GM18505 (cell line): Measurements from ENCODE around the gene SPRR2D.
"Not testable (repeated sequence)": the region's sequence is repeated elsewhere in the genome, so short reads cannot be mapped to it uniquely, and the experiment has no call there.

Source experiments
- ATAC-seq: cut with Tn5 transposase; IDR thresholded peaks from one replicate; pipeline ENCODE4 v1.9.1; 2021; ENCODE audit not compliant: unreplicated experiment
- POLR2A ChIP-seq: IDR thresholded peaks from 4 replicates; pipeline ENCODE4 v1.6.1; 2011; ENCODE audit warnings: borderline replicate concordance; ENCODE audit not compliant: insufficient read depth, insufficient read length; ENCODE audit errors: extremely low read depth

The SPRR2D gene

GRCh38 chr1:153030895-153031294 is 10.0 kb downstream of the SPRR2D start, which contains the start of gene SPRR1B:
Gene SPRR1B (plus strand): TSS chr1:153031203. CDS start chr1:153032346, 1,143 bp downstream.
- no peak for TF ChIP-seq POLR2A
- ATAC-seq, result no peak

GRCh38 chr1:153028766-153029165 is 12.2 kb downstream of the SPRR2D start:
- no peak for TF ChIP-seq POLR2A
- no peak for ATAC-seq

- TF ChIP-seq POLR2A, result no peak
- no peak for ATAC-seq
Observed at GRCh38 chr1:153025797-153026196, 15.1 kb downstream of the SPRR2D start.

GRCh38 chr1:153024413-153024812 is 16.5 kb downstream of the SPRR2D start:
- no peak for TF ChIP-seq POLR2A

GRCh38 chr1:153023109-153023508 is 17.8 kb downstream of the SPRR2D start:
- no peak for ATAC-seq
- TF ChIP-seq POLR2A, result no peak

More at GRCh38 chr1:153024413-153024812, 16.5 kb downstream of the SPRR2D start:
- no peak for ATAC-seq

GRCh38 chr1:153022340-153022739 is 18.6 kb downstream of the SPRR2D start:
- ATAC-seq, result not testable (repeated sequence)

GRCh38 chr1:153021829-153022228 is 19.1 kb downstream of the SPRR2D start:
- ATAC-seq, result not testable (repeated sequence)

GRCh38 chr1:153011235-153011758 is 29.6 kb downstream of the SPRR2D start:
- not testable (repeated sequence) for ATAC-seq

- TF ChIP-seq POLR2A, result no peak
- ATAC-seq, result no peak
Observed at GRCh38 chr1:153001382-153001781, 39.5 kb downstream of the SPRR2D start, which contains the start of gene SPRR3. Gene SPRR3 (plus strand): TSS chr1:153001749. CDS start chr1:153003021, 1,272 bp downstream.

GRCh38 chr1:153000294-153000693 is 40.6 kb downstream of the SPRR2D start:
- no peak for ATAC-seq
- TF ChIP-seq POLR2A, result no peak

GRCh38 chr1:152999818-153000217 is 41.1 kb downstream of the SPRR2D start:
- ATAC-seq, result no peak
- TF ChIP-seq POLR2A, result no peak

- no peak for ATAC-seq
- TF ChIP-seq POLR2A, result no peak
Observed at GRCh38 chr1:152998476-152998875, 42.4 kb downstream of the SPRR2D start.

- ATAC-seq, result no peak
- TF ChIP-seq POLR2A, result no peak
Observed at GRCh38 chr1:152997901-152998300, 43.0 kb downstream of the SPRR2D start.

GRCh38 chr1:152996633-152997400 is 44.1 kb downstream of the SPRR2D start:
- no peak for TF ChIP-seq POLR2A
- no peak for ATAC-seq

- ATAC-seq, result no peak
- TF ChIP-seq POLR2A, result no peak
Observed at GRCh38 chr1:152995842-152996241, 45.1 kb downstream of the SPRR2D start.

GRCh38 chr1:152993186-152993585 is 47.7 kb downstream of the SPRR2D start:
- no peak for ATAC-seq
- TF ChIP-seq POLR2A, result no peak
